ENCODE data around the gene SETBP1.
A peak's percentile ranks its signal among the peaks of the same experiment; 100 is the strongest.

The SETBP1 gene

DNA sequence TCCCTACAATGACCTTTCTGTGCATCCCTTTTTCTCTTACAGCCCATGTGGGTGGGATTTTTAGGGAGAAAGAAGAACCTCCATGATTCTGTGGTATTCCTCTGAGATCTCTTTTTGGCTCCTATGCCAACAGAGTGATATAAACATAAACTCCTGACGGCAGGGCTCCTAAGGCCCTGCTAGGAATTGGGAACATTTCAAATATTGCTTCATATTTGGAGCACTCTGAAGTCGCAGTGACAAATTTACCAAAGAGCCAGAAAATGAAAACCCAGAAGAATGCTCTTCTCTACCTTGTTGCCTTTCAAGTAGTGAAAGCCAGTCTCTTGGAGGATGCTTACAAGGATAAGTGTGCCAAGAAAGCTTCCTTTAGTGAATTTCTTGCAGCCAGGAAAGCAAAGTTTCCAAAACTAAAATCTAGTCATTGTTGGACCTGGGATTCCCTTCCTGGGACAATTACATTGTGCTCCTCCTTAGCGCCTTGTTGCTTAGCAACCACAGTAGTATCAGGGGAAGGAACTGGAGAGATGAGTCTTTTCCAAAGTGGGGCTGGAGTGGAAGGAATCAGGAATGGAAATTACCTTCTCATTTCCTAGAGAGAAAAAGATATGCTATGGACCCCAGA is 7.3 kb upstream of the SETBP1 start:
- Histone ChIP-seq H3K27me3 (replicated peaks) (no peaks in the 10 kb centered on the region), H3K36me3 (replicated peaks) (no peaks in the 10 kb centered on the region), H3K4me3 (ENCODE audit: low read depth, low read length) (no peak overlapping the region), H3K27ac (no peak overlapping the region)
- in situ Hi-C loops (cut with HindIII; ENCODE audit: low pct_ligation_motif_present, low sequenced_read_pairs) = no loop called here
- DNase-seq = no peak
- TF ChIP-seq CTCF (IDR thresholded peaks at IDR 0.05; ENCODE audit: low read depth, low read length, missing control alignments) = no peak

GRCh38 chr18:44677933-44678332 is 2.8 kb upstream of the SETBP1 start:
- no peak overlapping the region for H3K27ac ChIP-seq
- H3K4me3 ChIP-seq (ENCODE audit: low read depth, low read length) = no peak overlapping the region
- TF ChIP-seq CTCF (IDR thresholded peaks at IDR 0.05; ENCODE audit: low read depth, low read length, missing control alignments) = no peak
- DNase-seq = no peak
- in situ Hi-C loops (cut with HindIII; ENCODE audit: low pct_ligation_motif_present, low sequenced_read_pairs) = no loop called here
- H3K36me3 ChIP-seq (replicated peaks) = no peaks in the 10 kb centered on the region
- H3K27me3 ChIP-seq (replicated peaks) = no peaks in the 10 kb centered on the region

DNA sequence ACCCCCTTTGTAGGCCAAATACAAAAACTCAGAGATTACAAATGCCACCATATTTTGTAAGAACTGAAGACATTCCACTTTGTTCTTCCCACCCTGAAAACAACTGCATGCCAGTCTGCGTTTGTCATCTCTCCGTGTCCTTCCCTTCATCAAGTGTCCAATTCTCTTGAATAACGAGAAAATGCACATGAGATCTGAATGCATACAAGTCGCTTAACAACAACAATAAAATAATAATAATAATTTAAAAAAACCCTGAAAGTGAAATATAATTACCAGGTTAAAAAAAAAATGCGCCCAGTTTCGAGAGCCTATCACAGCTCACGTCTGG is 2.0 kb upstream of the SETBP1 start:
- Histone ChIP-seq H3K27me3 (replicated peaks) (no peaks in the 10 kb centered on the region), H3K36me3 (replicated peaks) (no peaks in the 10 kb centered on the region), H3K27ac (no peak overlapping the region), H3K4me3 (ENCODE audit: low read depth, low read length) (peak overlapping the region; percentile 70)
- in situ Hi-C loops (cut with HindIII; ENCODE audit: low pct_ligation_motif_present, low sequenced_read_pairs) = no loop called here
- no peak for DNase-seq
- no peak for TF ChIP-seq CTCF (IDR thresholded peaks at IDR 0.05; ENCODE audit: low read depth, low read length, missing control alignments)

- Histone ChIP-seq H3K36me3 (replicated peaks) (no peaks in the 10 kb centered on the region), H3K4me3 (ENCODE audit: low read depth, low read length) (peak overlapping the region; percentile 70), H3K27me3 (replicated peaks) (no peaks in the 10 kb centered on the region), H3K27ac (peak overlapping the region; percentile 64)
- TF ChIP-seq CTCF (IDR thresholded peaks at IDR 0.05; ENCODE audit: low read depth, low read length, missing control alignments) = peak; percentile 73
- peak; percentile 87 for DNase-seq
- in situ Hi-C loops (cut with HindIII; ENCODE audit: low pct_ligation_motif_present, low sequenced_read_pairs) = no loop called here
These were observed 1.4 kb upstream of the SETBP1 start for GRCh38 chr18:44679056-44679913.

GRCh38 chr18:44679914-44680272 is 795 bp upstream of the SETBP1 start:
- in situ Hi-C loops (cut with HindIII; ENCODE audit: low pct_ligation_motif_present, low sequenced_read_pairs) = no loop called here
- H3K27me3 ChIP-seq (replicated peaks) = no peaks in the 10 kb centered on the region
- H3K27ac ChIP-seq = no peak overlapping the region
- no peaks in the 10 kb centered on the region for H3K36me3 ChIP-seq (replicated peaks)
- no peak for DNase-seq
- no peak for TF ChIP-seq CTCF (IDR thresholded peaks at IDR 0.05; ENCODE audit: low read depth, low read length, missing control alignments)
- H3K4me3 ChIP-seq (ENCODE audit: low read depth, low read length) = peak overlapping the region; percentile 70
